GM18519 (cell line): ENCODE results near the gene SCP2D1.

Source experiments
- ATAC-seq: cut with Tn5 transposase; IDR thresholded peaks from one replicate; pipeline ENCODE4 v1.9.1; 2021; ENCODE audit warnings: mild to moderate bottlenecking, moderate library complexity; ENCODE audit not compliant: unreplicated experiment, low FRiP score

SCP2D1 gene

DNA sequence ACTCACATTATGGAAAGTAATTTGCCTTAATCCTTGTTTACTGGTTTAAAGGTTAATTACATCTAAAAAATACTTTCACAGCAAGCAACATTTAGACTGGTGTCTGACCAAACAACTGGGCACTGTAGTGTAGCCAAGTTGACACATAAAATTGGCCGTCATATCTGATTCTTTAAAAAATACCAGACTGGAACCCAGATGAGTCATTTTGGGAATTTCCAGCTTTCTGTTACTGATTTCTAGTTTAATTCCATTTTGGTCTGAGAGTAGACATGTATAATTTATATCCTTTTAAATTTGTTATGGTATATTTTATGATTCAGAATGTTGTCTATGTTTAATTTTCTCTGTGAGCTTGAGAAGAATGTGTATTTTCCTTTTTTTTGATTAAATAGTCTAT is 44.1 kb downstream of the SCP2D1 start:
- ATAC-seq, result no peak

- ATAC-seq, result no peak
Observed at GRCh38 chr20:18858816-18859215, 45.2 kb downstream of the SCP2D1 start.
